ENCODE data around the gene SRSF9. TPM values are rescaled to one million over a fixed set of nuclear protein-coding genes. Genes with fewer than 3 reads are reported as not detected.
"Not testable (repeated sequence)": the region's sequence is repeated elsewhere in the genome, so short reads cannot be mapped to it uniquely, and the experiment has no call there.

SRSF9 gene, protein sequence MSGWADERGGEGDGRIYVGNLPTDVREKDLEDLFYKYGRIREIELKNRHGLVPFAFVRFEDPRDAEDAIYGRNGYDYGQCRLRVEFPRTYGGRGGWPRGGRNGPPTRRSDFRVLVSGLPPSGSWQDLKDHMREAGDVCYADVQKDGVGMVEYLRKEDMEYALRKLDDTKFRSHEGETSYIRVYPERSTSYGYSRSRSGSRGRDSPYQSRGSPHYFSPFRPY
- 143 and 151 TPM in 2 replicates for total RNA-seq
- long read RNA-seq, partial matches to known transcripts: 0 of 6 reads
- long read RNA-seq, other reads (novel, unspliced or antisense): 0 of 6 reads

DNA sequence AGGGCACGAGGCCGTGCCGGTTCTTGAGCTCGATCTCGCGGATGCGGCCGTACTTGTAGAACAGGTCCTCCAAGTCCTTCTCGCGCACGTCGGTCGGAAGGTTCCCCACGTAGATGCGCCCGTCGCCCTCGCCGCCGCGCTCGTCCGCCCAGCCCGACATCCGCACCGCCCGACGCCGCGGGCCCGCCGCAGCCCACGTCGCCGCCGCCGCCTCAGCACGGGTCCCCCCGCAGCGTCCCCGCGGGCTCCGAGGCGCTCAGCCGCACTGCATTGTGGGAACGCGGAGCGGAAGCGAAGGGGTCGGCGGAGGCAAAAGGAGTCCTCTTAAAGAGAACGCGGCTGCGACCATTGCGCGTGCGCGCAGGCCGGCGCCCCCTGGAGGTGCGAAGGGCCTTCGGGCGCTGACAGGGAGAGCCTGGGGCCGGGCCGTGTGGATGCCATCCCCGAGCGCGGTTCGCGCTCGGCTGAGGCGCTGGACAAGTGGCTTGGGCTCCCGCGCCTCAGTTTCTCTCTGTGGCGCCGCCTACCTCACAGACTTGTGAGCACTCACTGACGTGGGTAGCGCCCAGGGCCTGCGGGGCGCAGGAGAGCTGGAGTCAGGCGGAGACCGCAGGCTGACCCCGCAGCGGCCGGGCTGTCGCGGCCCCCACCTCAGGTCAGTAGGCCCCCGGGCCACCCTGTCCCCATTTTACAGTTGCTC, at the start of gene SRSF9:
Gene SRSF9 (minus strand): TSS at position 299 of the 700 bp plus-strand sequence. CDS start 139 bp downstream, at position 160.
- Mint-ChIP-seq H3K27me3 (ENCODE audit: unreplicated experiment) (no peaks in the 10 kb centered on the region), H3K36me3 (ENCODE audit: unreplicated experiment) (peaks cover 10% of the 10 kb centered on the region), H3K9me3 (ENCODE audit: unreplicated experiment) (no peaks in the 10 kb centered on the region), H3K27ac (ENCODE audit: unreplicated experiment) (peak within 1 kb of the TSS; percentile 91), H3K4me1 (ENCODE audit: unreplicated experiment) (peaks cover 45% of the 10 kb centered on the region), H3K4me3 (ENCODE audit: unreplicated experiment) (peak within 1 kb of the TSS; percentile 89)
- DNase-seq (ENCODE audit: extremely low spot score, unreplicated experiment): peak; percentile 98
- TF ChIP-seq, protein P1, sequence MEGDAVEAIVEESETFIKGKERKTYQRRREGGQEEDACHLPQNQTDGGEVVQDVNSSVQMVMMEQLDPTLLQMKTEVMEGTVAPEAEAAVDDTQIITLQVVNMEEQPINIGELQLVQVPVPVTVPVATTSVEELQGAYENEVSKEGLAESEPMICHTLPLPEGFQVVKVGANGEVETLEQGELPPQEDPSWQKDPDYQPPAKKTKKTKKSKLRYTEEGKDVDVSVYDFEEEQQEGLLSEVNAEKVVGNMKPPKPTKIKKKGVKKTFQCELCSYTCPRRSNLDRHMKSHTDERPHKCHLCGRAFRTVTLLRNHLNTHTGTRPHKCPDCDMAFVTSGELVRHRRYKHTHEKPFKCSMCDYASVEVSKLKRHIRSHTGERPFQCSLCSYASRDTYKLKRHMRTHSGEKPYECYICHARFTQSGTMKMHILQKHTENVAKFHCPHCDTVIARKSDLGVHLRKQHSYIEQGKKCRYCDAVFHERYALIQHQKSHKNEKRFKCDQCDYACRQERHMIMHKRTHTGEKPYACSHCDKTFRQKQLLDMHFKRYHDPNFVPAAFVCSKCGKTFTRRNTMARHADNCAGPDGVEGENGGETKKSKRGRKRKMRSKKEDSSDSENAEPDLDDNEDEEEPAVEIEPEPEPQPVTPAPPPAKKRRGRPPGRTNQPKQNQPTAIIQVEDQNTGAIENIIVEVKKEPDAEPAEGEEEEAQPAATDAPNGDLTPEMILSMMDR (IDR thresholded peaks at IDR 0.05): peak; percentile 87

DNA sequence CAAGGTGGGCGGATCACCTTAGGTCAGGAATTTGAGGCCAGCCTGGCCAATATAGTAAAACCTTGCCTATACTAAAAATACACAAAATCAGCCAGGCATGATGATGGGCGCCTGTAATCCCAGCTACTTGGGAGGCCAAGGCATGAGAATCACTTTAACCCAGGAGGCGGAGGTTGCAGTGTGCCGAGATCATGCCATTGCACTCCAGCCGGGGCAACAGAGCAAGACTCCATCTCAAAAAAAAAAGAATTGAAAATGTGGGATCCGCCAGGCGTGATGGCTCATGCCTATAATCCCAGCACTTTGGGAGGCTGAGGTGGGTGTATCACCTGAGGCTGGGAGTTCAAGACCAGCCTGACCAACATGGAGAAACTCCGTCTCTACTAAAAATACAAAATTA, 49.8 kb upstream of the SRSF9 start:
- DNase-seq (ENCODE audit: extremely low spot score, unreplicated experiment); H3K27me3 Mint-ChIP-seq (ENCODE audit: unreplicated experiment); H3K4me1 Mint-ChIP-seq (ENCODE audit: unreplicated experiment); H3K4me3 Mint-ChIP-seq (ENCODE audit: unreplicated experiment); H3K9me3 Mint-ChIP-seq (ENCODE audit: unreplicated experiment); H3K27ac Mint-ChIP-seq (ENCODE audit: unreplicated experiment): not testable (repeated sequence)
- peaks cover 10% of the 10 kb centered on the region for H3K36me3 Mint-ChIP-seq (ENCODE audit: unreplicated experiment)

DNA sequence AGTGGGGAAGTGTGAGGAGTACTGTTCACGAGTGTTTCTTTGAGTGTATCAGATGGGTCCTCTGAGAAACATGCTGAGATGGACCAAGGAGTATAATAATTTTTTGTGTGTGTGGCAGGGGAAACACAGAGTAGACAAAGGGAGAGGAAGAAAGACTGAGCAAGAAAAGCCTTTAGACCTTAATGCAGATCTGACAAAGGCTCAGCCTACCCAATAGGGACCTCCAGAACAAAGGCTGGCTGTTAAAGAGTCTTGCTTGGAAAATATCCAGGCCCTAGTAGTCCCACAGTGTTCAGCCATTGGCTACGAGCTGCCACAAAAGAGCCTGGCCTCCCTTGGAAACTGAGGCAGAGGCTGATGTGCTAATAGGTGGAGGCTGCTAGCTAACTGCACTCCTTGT, 45.9 kb upstream of the SRSF9 start:
- H3K4me1 Mint-ChIP-seq (ENCODE audit: unreplicated experiment): no peaks in the 10 kb centered on the region
- no peak for DNase-seq (ENCODE audit: extremely low spot score, unreplicated experiment)
- H3K27me3 Mint-ChIP-seq (ENCODE audit: unreplicated experiment): no peaks in the 10 kb centered on the region
- peaks cover 11% of the 10 kb centered on the region for H3K36me3 Mint-ChIP-seq (ENCODE audit: unreplicated experiment)
- no peak overlapping the region for H3K27ac Mint-ChIP-seq (ENCODE audit: unreplicated experiment)
- TF ChIP-seq, protein P1 (IDR thresholded peaks at IDR 0.05): no peak
- no peaks in the 10 kb centered on the region for H3K9me3 Mint-ChIP-seq (ENCODE audit: unreplicated experiment)
- H3K4me3 Mint-ChIP-seq (ENCODE audit: unreplicated experiment): no peak overlapping the region

DNA sequence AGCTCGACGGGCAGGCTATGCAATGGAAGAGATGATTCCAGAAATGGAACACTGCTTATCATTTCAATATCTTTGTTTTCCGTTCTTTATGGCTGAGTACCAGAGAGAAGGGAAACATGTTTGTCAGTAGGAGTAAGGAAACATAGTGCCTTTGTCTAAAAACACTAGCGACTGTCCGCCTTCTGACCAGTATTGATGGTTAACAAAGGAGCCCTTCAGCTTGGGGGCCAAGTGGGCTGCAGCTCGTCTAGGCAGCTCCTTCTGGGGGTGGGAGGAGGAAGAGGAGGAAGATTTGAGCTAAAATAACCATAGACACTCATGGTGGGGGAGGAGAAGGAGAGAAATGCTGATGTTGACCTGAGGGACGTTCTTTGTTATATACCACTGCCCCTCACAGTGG, 44.5 kb upstream of the SRSF9 start:
- H3K9me3 Mint-ChIP-seq (ENCODE audit: unreplicated experiment): no peaks in the 10 kb centered on the region
- no peaks in the 10 kb centered on the region for H3K27me3 Mint-ChIP-seq (ENCODE audit: unreplicated experiment)
- no peak overlapping the region for H3K27ac Mint-ChIP-seq (ENCODE audit: unreplicated experiment)
- H3K4me3 Mint-ChIP-seq (ENCODE audit: unreplicated experiment): no peak overlapping the region
- H3K4me1 Mint-ChIP-seq (ENCODE audit: unreplicated experiment): no peaks in the 10 kb centered on the region
- no peak for DNase-seq (ENCODE audit: extremely low spot score, unreplicated experiment)
- TF ChIP-seq, protein P1 (IDR thresholded peaks at IDR 0.05): no peak
- peaks cover 14% of the 10 kb centered on the region for H3K36me3 Mint-ChIP-seq (ENCODE audit: unreplicated experiment)

DNA sequence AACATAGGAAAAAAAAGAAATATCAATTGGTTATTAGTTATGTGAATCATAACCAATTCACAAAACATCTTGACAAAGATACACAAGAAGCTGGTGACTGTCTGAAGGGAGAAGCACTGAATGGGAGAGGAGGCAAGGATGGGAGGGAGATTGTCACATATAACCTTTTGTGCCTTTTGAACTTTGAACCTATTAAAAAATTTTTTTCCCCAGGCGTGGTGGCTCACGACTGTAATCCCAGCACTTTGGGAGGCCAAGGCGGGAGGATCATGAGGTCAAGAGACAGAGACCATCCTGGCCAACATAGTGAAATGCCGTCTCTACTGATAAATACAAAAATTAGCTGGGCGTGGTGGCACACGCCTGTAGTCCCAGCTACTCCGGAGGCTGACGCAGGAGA, 39.0 kb upstream of the SRSF9 start:
- no peak for DNase-seq (ENCODE audit: extremely low spot score, unreplicated experiment)
- TF ChIP-seq, protein P1 (IDR thresholded peaks at IDR 0.05): no peak
- H3K27me3 Mint-ChIP-seq (ENCODE audit: unreplicated experiment): no peaks in the 10 kb centered on the region
- H3K36me3 Mint-ChIP-seq (ENCODE audit: unreplicated experiment): peaks cover 20% of the 10 kb centered on the region
- no peaks in the 10 kb centered on the region for H3K4me1 Mint-ChIP-seq (ENCODE audit: unreplicated experiment)
- H3K9me3 Mint-ChIP-seq (ENCODE audit: unreplicated experiment): no peaks in the 10 kb centered on the region
- no peak overlapping the region for H3K4me3 Mint-ChIP-seq (ENCODE audit: unreplicated experiment)
- H3K27ac Mint-ChIP-seq (ENCODE audit: unreplicated experiment): no peak overlapping the region
